ENCODE measurements around the gene PPFIA3.

PPFIA3 gene

DNA sequence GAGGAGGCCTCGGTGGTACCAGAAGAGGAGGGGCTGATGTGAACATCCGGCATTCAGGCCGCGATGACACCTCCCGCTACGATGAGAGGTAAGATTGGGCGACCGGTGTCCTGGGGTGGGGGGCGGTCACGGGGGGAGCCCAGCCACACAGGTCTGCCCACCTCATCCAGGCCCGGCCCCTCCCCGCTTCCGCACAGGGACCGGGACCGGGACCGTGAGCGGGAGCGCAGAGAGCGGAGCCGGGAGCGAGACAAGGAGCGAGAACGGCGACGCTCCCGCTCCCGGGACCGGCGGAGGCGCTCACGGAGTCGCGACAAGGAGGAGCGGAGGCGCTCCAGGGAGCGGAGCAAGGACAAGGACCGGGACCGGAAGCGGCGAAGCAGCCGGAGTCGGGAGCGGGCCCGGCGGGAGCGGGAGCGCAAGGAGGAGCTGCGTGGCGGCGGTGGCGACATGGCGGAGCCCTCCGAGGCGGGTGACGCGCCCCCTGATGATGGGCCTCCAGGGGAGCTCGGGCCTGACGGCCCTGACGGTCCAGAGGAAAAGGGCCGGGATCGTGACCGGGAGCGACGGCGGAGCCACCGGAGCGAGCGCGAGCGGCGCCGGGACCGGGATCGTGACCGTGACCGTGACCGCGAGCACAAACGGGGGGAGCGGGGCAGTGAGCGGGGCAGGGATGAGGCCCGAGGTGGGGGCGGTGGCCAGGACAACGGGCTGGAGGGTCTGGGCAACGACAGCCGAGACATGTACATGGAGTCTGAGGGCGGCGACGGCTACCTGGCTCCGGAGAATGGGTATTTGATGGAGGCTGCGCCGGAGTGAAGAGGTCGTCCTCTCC lies 11.5 kb upstream of the PPFIA3 start:
- no peak overlapping the region for H2BK15ac ChIP-seq (ENCODE audit: low read length)
- H3K18ac ChIP-seq (ENCODE audit: low read length): no peak overlapping the region
- H3K9ac ChIP-seq (ENCODE audit: low read depth, low read length, poor library complexity): no peak overlapping the region
- no peak overlapping the region for H3K4me2 ChIP-seq (ENCODE audit: insufficient read depth, low read length, poor library complexity, severe bottlenecking)
- H3K27ac ChIP-seq (replicated peaks; ENCODE audit: low read length): no peak overlapping the region
- H3K4me1 ChIP-seq (ENCODE audit: control insufficient read depth in 2 of 2, insufficient read depth in 1 of 2, low read depth in 1 of 2, low read length in 2 of 2): no peaks in the 10 kb centered on the region
- no peak overlapping the region for H2AFZ ChIP-seq (ENCODE audit: low read length)
- H3K4me3 ChIP-seq (ENCODE audit: low read length in 2 of 2): no peak overlapping the region
- WGBS, 2 donors (ENCODE audit: extremely low coverage in 2 of 2, insufficient read length in 2 of 2, insufficient replicate concordance in 1 of 2): no CpG with 5 or more reads among the region's 93 CpGs
- H3K4ac ChIP-seq (ENCODE audit: low read length): no peak overlapping the region
- DNase-seq (ENCODE audit: low spot score): no peak
- no peak overlapping the region for H2BK5ac ChIP-seq (ENCODE audit: low read length)
- peaks cover 10% of the 10 kb centered on the region for H3K79me1 ChIP-seq (ENCODE audit: low read depth, low read length)
- no peak overlapping the region for H2BK120ac ChIP-seq (ENCODE audit: low read depth, low read length)
- no peak overlapping the region for H4K8ac ChIP-seq (ENCODE audit: low read depth, low read length)
- no peaks in the 10 kb centered on the region for H3K27me3 ChIP-seq (ENCODE audit: control insufficient read depth in 3 of 3, insufficient read depth in 3 of 3, low read depth in 1 of 3, low read length in 3 of 3)
- peak overlapping the region; percentile 76 for H3K23ac ChIP-seq (ENCODE audit: low read depth, low read length, poor library complexity)
- H3K14ac ChIP-seq (ENCODE audit: low read length): peak overlapping the region; percentile 63
- peaks cover 48 to 71% of the 10 kb centered on the region in 2 donors for H3K36me3 ChIP-seq (replicated peaks in 1 of 2; ENCODE audit: control insufficient read depth in 2 of 2, insufficient read depth in 2 of 2, low read length in 2 of 2)
- no peak overlapping the region for H2BK12ac ChIP-seq (ENCODE audit: low read length)
- H2AK5ac ChIP-seq (ENCODE audit: low read depth, low read length): peak overlapping the region; percentile 21
- H3K9me3 ChIP-seq (replicated peaks in 1 of 2; ENCODE audit: control insufficient read depth in 2 of 2, insufficient read depth in 1 of 2, low read depth in 1 of 2, low read length in 2 of 2): no peaks in the 10 kb centered on the region
- no peak overlapping the region for H4K91ac ChIP-seq (ENCODE audit: low read depth, low read length, poor library complexity)

DNA sequence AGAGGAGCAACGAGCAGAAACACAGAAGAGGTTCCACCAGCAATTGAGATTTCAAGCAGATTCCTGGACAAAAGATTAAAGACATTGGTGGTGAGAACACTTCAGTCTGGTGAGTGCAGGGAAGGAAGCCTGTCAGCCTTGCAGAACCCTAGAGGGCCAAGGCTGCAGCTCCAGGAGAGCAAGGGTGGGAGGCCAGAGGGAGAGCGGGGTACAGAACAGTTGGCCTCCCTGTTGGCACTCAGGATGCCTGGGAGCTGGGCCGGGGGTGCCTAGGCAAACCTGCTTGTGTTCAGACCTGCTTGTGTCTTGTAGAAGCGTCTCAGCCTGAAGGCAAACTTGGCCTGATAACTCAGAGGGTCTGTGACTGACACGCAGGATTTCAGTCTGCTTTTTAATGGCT lies 10.3 kb upstream of the PPFIA3 start:
- DNase-seq (ENCODE audit: low spot score): no peak
- Histone ChIP-seq H2BK15ac (ENCODE audit: low read length) (no peak overlapping the region), H2BK120ac (ENCODE audit: low read depth, low read length) (no peak overlapping the region), H2BK5ac (ENCODE audit: low read length) (no peak overlapping the region), H2AK5ac (ENCODE audit: low read depth, low read length) (no peak overlapping the region), H4K8ac (ENCODE audit: low read depth, low read length) (no peak overlapping the region), H3K4me2 (ENCODE audit: insufficient read depth, low read length, poor library complexity, severe bottlenecking) (no peak overlapping the region), H3K14ac (ENCODE audit: low read length) (no peak overlapping the region), H3K4me3 (ENCODE audit: low read length in 2 of 2) (no peak overlapping the region), H3K27ac (replicated peaks; ENCODE audit: low read length) (no peak overlapping the region), H3K36me3 (replicated peaks in 1 of 2; ENCODE audit: control insufficient read depth in 2 of 2, insufficient read depth in 2 of 2, low read length in 2 of 2) (peaks cover 42 to 60% of the 10 kb centered on the region in 2 donors), H2AFZ (ENCODE audit: low read length) (no peak overlapping the region), H4K91ac (ENCODE audit: low read depth, low read length, poor library complexity) (no peak overlapping the region), H3K18ac (ENCODE audit: low read length) (no peak overlapping the region), H3K4ac (ENCODE audit: low read length) (no peak overlapping the region), H3K27me3 (ENCODE audit: control insufficient read depth in 3 of 3, insufficient read depth in 3 of 3, low read depth in 1 of 3, low read length in 3 of 3) (peaks cover 0 to 2% (median 0%) of the 10 kb centered on the region in 3 experiments), H3K79me1 (ENCODE audit: low read depth, low read length) (peaks cover 7% of the 10 kb centered on the region), H2BK12ac (ENCODE audit: low read length) (no peak overlapping the region), H3K23ac (ENCODE audit: low read depth, low read length, poor library complexity) (no peak overlapping the region), H3K9ac (ENCODE audit: low read depth, low read length, poor library complexity) (peak overlapping the region; percentile 12), H3K9me3 (replicated peaks in 1 of 2; ENCODE audit: control insufficient read depth in 2 of 2, insufficient read depth in 1 of 2, low read depth in 1 of 2, low read length in 2 of 2) (no peaks in the 10 kb centered on the region), H3K4me1 (ENCODE audit: control insufficient read depth in 2 of 2, insufficient read depth in 1 of 2, low read depth in 1 of 2, low read length in 2 of 2) (peaks cover 0 to 5% of the 10 kb centered on the region in 2 donors)
- no CpG with 5 or more reads among the region's 5 CpGs for WGBS, 2 donors (ENCODE audit: extremely low coverage in 2 of 2, insufficient read length in 2 of 2, insufficient replicate concordance in 1 of 2)

DNA sequence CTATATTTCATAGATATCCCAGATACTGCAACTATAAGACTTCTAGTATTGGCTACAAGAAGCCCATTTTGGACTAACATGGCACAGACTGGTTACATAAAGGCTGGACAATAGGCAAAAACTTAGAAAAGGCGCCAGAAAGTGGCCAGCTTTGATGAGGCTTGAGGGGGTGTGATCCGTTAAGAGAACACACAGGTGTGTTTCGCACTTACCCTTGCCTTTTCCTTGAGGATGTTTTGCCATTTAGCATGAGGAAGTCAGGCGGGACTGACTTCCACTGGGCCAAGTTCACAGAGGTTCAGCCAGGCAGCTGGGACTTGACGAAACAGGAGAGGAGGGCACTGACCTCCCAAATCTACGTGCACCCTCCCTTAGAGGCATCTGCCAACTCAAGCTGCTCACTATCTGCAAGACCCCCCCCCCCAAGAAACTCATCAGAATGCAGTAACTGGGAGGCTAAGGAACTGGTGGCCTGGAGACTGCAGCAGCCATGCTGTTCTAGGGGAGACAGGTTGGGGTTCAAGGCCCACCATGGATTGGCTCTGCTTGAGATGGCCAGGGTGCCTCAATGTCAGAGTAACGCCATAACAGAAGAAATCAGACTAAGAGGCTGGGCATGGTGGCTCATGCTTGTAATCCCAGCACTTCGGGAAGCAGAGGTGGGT lies 9.6 kb upstream of the PPFIA3 start:
- no CpG with 5 or more reads among the region's 8 CpGs for WGBS, 2 donors (ENCODE audit: extremely low coverage in 2 of 2, insufficient read length in 2 of 2, insufficient replicate concordance in 1 of 2)
- Histone ChIP-seq H2AFZ (ENCODE audit: low read length) (no peak overlapping the region), H2BK15ac (ENCODE audit: low read length) (no peak overlapping the region), H2BK12ac (ENCODE audit: low read length) (no peak overlapping the region), H3K9ac (ENCODE audit: low read depth, low read length, poor library complexity) (no peak overlapping the region), H3K79me1 (ENCODE audit: low read depth, low read length) (peaks cover 7% of the 10 kb centered on the region), H2AK5ac (ENCODE audit: low read depth, low read length) (no peak overlapping the region), H3K4me2 (ENCODE audit: insufficient read depth, low read length, poor library complexity, severe bottlenecking) (no peak overlapping the region), H4K91ac (ENCODE audit: low read depth, low read length, poor library complexity) (no peak overlapping the region), H3K36me3 (replicated peaks in 1 of 2; ENCODE audit: control insufficient read depth in 2 of 2, insufficient read depth in 2 of 2, low read length in 2 of 2) (peaks cover 41 to 53% of the 10 kb centered on the region in 2 donors), H3K27ac (replicated peaks; ENCODE audit: low read length) (no peak overlapping the region), H2BK5ac (ENCODE audit: low read length) (no peak overlapping the region), H3K9me3 (replicated peaks in 1 of 2; ENCODE audit: control insufficient read depth in 2 of 2, insufficient read depth in 1 of 2, low read depth in 1 of 2, low read length in 2 of 2) (no peaks in the 10 kb centered on the region), H3K14ac (ENCODE audit: low read length) (no peak overlapping the region), H2BK120ac (ENCODE audit: low read depth, low read length) (no peak overlapping the region), H3K18ac (ENCODE audit: low read length) (no peak overlapping the region), H3K4me3 (ENCODE audit: low read length in 2 of 2) (no peak overlapping the region), H3K4ac (ENCODE audit: low read length) (no peak overlapping the region), H4K8ac (ENCODE audit: low read depth, low read length) (no peak overlapping the region), H3K27me3 (ENCODE audit: control insufficient read depth in 3 of 3, insufficient read depth in 3 of 3, low read depth in 1 of 3, low read length in 3 of 3) (peaks cover 0 to 2% (median 0%) of the 10 kb centered on the region in 3 experiments), H3K23ac (ENCODE audit: low read depth, low read length, poor library complexity) (no peak overlapping the region), H3K4me1 (ENCODE audit: control insufficient read depth in 2 of 2, insufficient read depth in 1 of 2, low read depth in 1 of 2, low read length in 2 of 2) (peaks cover 2 to 5% of the 10 kb centered on the region in 2 donors)
- no peak for DNase-seq (ENCODE audit: low spot score)

DNA sequence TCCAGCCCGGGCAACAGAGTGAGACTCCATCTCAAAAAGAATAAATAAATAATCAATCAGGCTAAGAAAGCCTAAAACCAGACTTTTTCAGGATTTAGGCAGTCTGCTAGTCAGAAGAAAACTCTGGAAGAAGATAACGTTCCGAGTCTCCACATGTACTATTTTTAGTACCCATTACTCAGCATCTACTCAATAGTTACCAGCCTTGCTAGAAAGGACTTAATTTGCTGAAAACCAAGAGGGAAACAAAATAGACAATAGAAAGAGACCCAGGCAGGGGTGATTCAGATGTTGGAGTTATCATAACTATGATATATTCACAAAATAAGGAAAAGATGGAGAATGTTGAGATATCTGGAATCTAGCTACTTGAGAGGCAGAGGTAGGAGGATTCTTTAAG lies 8.8 kb upstream of the PPFIA3 start:
- Histone ChIP-seq H2AK5ac (ENCODE audit: low read depth, low read length) (no peak overlapping the region), H3K4ac (ENCODE audit: low read length) (no peak overlapping the region), H3K4me1 (ENCODE audit: control insufficient read depth in 2 of 2, insufficient read depth in 1 of 2, low read depth in 1 of 2, low read length in 2 of 2) (peaks cover 7% of the 10 kb centered on the region in 2 donors), H3K4me2 (ENCODE audit: insufficient read depth, low read length, poor library complexity, severe bottlenecking) (no peak overlapping the region), H3K27me3 (ENCODE audit: control insufficient read depth in 3 of 3, insufficient read depth in 3 of 3, low read depth in 1 of 3, low read length in 3 of 3) (peaks cover 0 to 2% (median 0%) of the 10 kb centered on the region in 3 experiments), H3K79me1 (ENCODE audit: low read depth, low read length) (peaks cover 7% of the 10 kb centered on the region), H3K9ac (ENCODE audit: low read depth, low read length, poor library complexity) (no peak overlapping the region), H2AFZ (ENCODE audit: low read length) (no peak overlapping the region), H3K9me3 (replicated peaks in 1 of 2; ENCODE audit: control insufficient read depth in 2 of 2, insufficient read depth in 1 of 2, low read depth in 1 of 2, low read length in 2 of 2) (no peaks in the 10 kb centered on the region), H4K8ac (ENCODE audit: low read depth, low read length) (no peak overlapping the region), H4K91ac (ENCODE audit: low read depth, low read length, poor library complexity) (no peak overlapping the region), H3K27ac (replicated peaks; ENCODE audit: low read length) (no peak overlapping the region), H2BK15ac (ENCODE audit: low read length) (no peak overlapping the region), H2BK120ac (ENCODE audit: low read depth, low read length) (no peak overlapping the region), H3K23ac (ENCODE audit: low read depth, low read length, poor library complexity) (no peak overlapping the region), H3K4me3 (ENCODE audit: low read length in 2 of 2) (no peak overlapping the region), H2BK12ac (ENCODE audit: low read length) (no peak overlapping the region), H3K18ac (ENCODE audit: low read length) (no peak overlapping the region), H3K14ac (ENCODE audit: low read length) (no peak overlapping the region), H2BK5ac (ENCODE audit: low read length) (no peak overlapping the region), H3K36me3 (replicated peaks in 1 of 2; ENCODE audit: control insufficient read depth in 2 of 2, insufficient read depth in 2 of 2, low read length in 2 of 2) (peaks cover 35 to 45% of the 10 kb centered on the region in 2 donors)
- WGBS, 2 donors (ENCODE audit: extremely low coverage in 2 of 2, insufficient read length in 2 of 2, insufficient replicate concordance in 1 of 2): no CpG with 5 or more reads among the region's 3 CpGs
- no peak for DNase-seq (ENCODE audit: low spot score)

Measured in neuronal stem cell (in vitro differentiated cells).